B cell (primary cell): ENCODE measurements around the gene NYAP2. TPM values are rescaled to one million over a fixed set of nuclear protein-coding genes. Genes with fewer than 3 reads are reported as not detected.

Experiments
- ATAC-seq: fragments of 200-7000 bp; cut with Tn5 transposase; one replicate; pipeline ENCODE4 v1.10.0; 2021; ENCODE audit warnings: low read depth, mild to moderate bottlenecking, moderate number of reproducible peaks, moderate library complexity
- CTCF ChIA-PET: fragments of 350-600 bp; sonication (Branson Sonifier 250); formaldehyde crosslinking; loops from one replicate; lab custom pipeline; 2021; ENCODE audit warnings: antibody characterized with exemption, inconsistent platforms; lab: Charles Lee
- POLR2A ChIA-PET: fragments of 350-600 bp; sonication (Branson Sonifier 250); formaldehyde crosslinking; loops from one replicate; lab custom pipeline; 2021; ENCODE audit warnings: antibody characterized with exemption; lab: Charles Lee
- DNase-seq: peaks from one replicate; pipeline ENCODE4 v3.0.0; 2013
- H2AFZ ChIP-seq: 2 replicates; pipeline ENCODE4 v1.6.1; 2012; ENCODE audit warnings: mild to moderate bottlenecking, low read depth, low read length; ENCODE audit not compliant: insufficient read depth, poor library complexity, severe bottlenecking
- H3K27ac ChIP-seq, 2 donors: 1 replicate in 1 of 2; 2 replicates in 1 of 2; pipeline ENCODE4 v1.5.1; 2012 to 2013; ENCODE audit warnings: low read length in 2 of 2, mild to moderate bottlenecking in 2 of 2, moderate library complexity in 1 of 2
- H3K27me3 ChIP-seq, 4 experiments: fragments of 200-600 bp in 1 of 4; sonication (generic) in 1 of 4; replicated peaks in 1 of 4; 1 replicate in 2 of 4; 2 replicates in 2 of 4; pipeline versions ENCODE4 v1.6.1 to v1.7.0; 2013 to 2016; ENCODE audit warnings: low read length in 3 of 4, mild to moderate bottlenecking in 2 of 4, mixed read lengths in 1 of 4, moderate library complexity in 1 of 4; ENCODE audit not compliant: insufficient read depth in 4 of 4, control insufficient read depth in 3 of 4; ENCODE audit errors: control extremely low read depth in 1 of 4
- H3K36me3 ChIP-seq, 2 experiments: replicated peaks in 1 of 2; 1 replicate in 1 of 2; 2 replicates in 1 of 2; pipeline versions ENCODE4 v1.6.1 to v1.7.1; 2013; ENCODE audit warnings: low read length in 1 of 2; ENCODE audit not compliant: insufficient read depth in 2 of 2, control insufficient read depth in 1 of 2; ENCODE audit errors: control extremely low read depth in 1 of 2, extremely low read depth in 1 of 2
- H3K4me1 ChIP-seq, 2 donors: fragments of 200-600 bp in 1 of 2; sonication (generic) in 1 of 2; 1 replicate in 1 of 2; 2 replicates in 1 of 2; pipeline versions ENCODE4 v1.5.1 to v1.6.1; 2013 to 2017; ENCODE audit warnings: low read length in 2 of 2; ENCODE audit not compliant: control insufficient read depth in 2 of 2, insufficient read depth in 2 of 2
- H3K4me2 ChIP-seq: replicated peaks from 2 replicates; pipeline ENCODE3; 2012; ENCODE audit warnings: mild to moderate bottlenecking, low read depth, low read length; ENCODE audit not compliant: poor library complexity, severe bottlenecking
- H3K4me3 ChIP-seq, 5 experiments: fragments of 200-600 bp in 1 of 5; sonication (generic) in 1 of 5; 1 replicate in 3 of 5; 2 replicates in 2 of 5; pipeline versions ENCODE4 v1.5.1 to v1.7.0; 2011 to 2016; ENCODE audit warnings: low read length in 4 of 5, mild to moderate bottlenecking in 4 of 5, low read depth in 2 of 5, control low read depth in 1 of 5, moderate library complexity in 1 of 5; ENCODE audit not compliant: insufficient read depth in 1 of 5; ENCODE audit errors: control extremely low read depth in 1 of 5, extremely low read depth in 1 of 5
- H3K79me2 ChIP-seq: fragments of 200-600 bp; sonication (generic); one replicate; pipeline ENCODE4 v1.6.0; 2016; ENCODE audit warnings: low read length; ENCODE audit not compliant: control insufficient read depth, insufficient read depth
- H3K9ac ChIP-seq: fragments of 200-600 bp; sonication (generic); 2 replicates; pipeline ENCODE4 v1.6.1; 2017; ENCODE audit warnings: mild to moderate bottlenecking, low read length, moderate library complexity
- H3K9me3 ChIP-seq, 3 donors: one replicate each; pipeline versions ENCODE4 v1.6.1 to v1.7.1; 2013; ENCODE audit warnings: low read length in 2 of 3; ENCODE audit not compliant: control insufficient read depth in 2 of 3, insufficient read depth in 1 of 3; ENCODE audit errors: control extremely low read depth in 1 of 3
- H4K20me1 ChIP-seq: 2 replicates; pipeline ENCODE4 v1.6.0; 2012; ENCODE audit warnings: mild to moderate bottlenecking, low read length; ENCODE audit not compliant: insufficient read depth, control insufficient read depth, poor library complexity, severe bottlenecking
- H3K27ac Mint-ChIP-seq: one replicate; pipeline ENCODE4 v1.8.0; 2021; ENCODE audit warnings: mixed read lengths
- H3K27me3 Mint-ChIP-seq: one replicate; pipeline ENCODE4 v1.8.0; 2021; ENCODE audit warnings: mixed read lengths
- H3K4me1 Mint-ChIP-seq: one replicate; pipeline ENCODE4 v1.8.0; 2021; ENCODE audit warnings: mixed read lengths
- H3K4me3 Mint-ChIP-seq: one replicate; pipeline ENCODE4 v1.8.0; 2021; ENCODE audit warnings: mixed read lengths
- H3K9me3 Mint-ChIP-seq: one replicate; pipeline ENCODE4 v1.8.0; 2022; ENCODE audit warnings: mixed read lengths; ENCODE audit not compliant: insufficient read depth
- CTCF ChIP-seq: fragments of 200-600 bp; IDR thresholded peaks from one replicate; pipeline ENCODE4 v1.8.0; 2022; ENCODE audit warnings: antibody characterized with exemption, mild to moderate bottlenecking
- EZH2 ChIP-seq: IDR thresholded peaks from 2 replicates; pipeline ENCODE4 v1.6.1; 2012; ENCODE audit warnings: borderline replicate concordance, low read depth, mild to moderate bottlenecking, moderate library complexity, low read length; ENCODE audit not compliant: insufficient read depth, poor library complexity, severe bottlenecking
- WGBS: methylation state at CpG from one replicate; pipeline ENCODE4 v1.1.5; 2013; ENCODE audit warnings: missing lambda C conversion rate; ENCODE audit not compliant: insufficient coverage; 5-methylcytosine and 5-hydroxymethylcytosine counted together
- intact Hi-C: fragments of 100-400 bp; cut with micrococcal nuclease; formaldehyde crosslinking; loops from one replicate; pipeline ENCODE4 v1.10.0; 2022
- polyA plus RNA-seq: library from polyadenylated mRNA; depleted of rRNA; stranded (reverse); fragments of >200 nt; gene quantifications from 2 replicates; pipeline ENCODE4 v1.2.3, GENCODE V29; 2012
- total RNA-seq, 2 donors: library from RNA; stranded (reverse); fragments of 120-200 nt in 1 of 2; gene quantifications; 1 replicate in 1 of 2; 2 replicates in 1 of 2; pipeline versions ENCODE4 v1.2.3 to v1.2.4, GENCODE V29; 2013 to 2022

NYAP2 gene
- total and polyA plus RNA-seq, 2 donors (not counting 1 experiment from before 2014, with no cell fraction given), result 0.12 to 0.17 TPM

- H3K9me3 Mint-ChIP-seq, result no peaks in the 10 kb centered on the region
These were observed 22.6 kb downstream of the NYAP2 start for GRCh38 chr2:225422145-225422544.

GRCh38 chr2:225425284-225425683, 25.8 kb downstream of the NYAP2 start:
- ChIA-PET POLR2A (no interaction called here), CTCF (no interaction called here)
- Histone ChIP-seq H3K4me3 (no peak overlapping the region), H3K36me3 (no peaks in the 10 kb centered on the region), H3K79me2 (no peaks in the 10 kb centered on the region), H3K9me3 (no peaks in the 10 kb centered on the region), H3K4me1 (no peaks in the 10 kb centered on the region), H3K27ac (no peak overlapping the region), H2AFZ (no peak overlapping the region), H4K20me1 (no peaks in the 10 kb centered on the region), H3K4me2 (no peak overlapping the region), H3K27me3 (no peaks in the 10 kb centered on the region), H3K9ac (no peak overlapping the region)
- intact Hi-C loops, result no loop called here
- Mint-ChIP-seq H3K4me1 (no peaks in the 10 kb centered on the region), H3K9me3 (no peaks in the 10 kb centered on the region), H3K27ac (no peak overlapping the region), H3K4me3 (no peak overlapping the region), H3K27me3 (peaks cover 4% of the 10 kb centered on the region)
- DNase-seq, result no peak
- WGBS, result no CpG with 5 or more reads among the region's 1 CpG
- TF ChIP-seq EZH2, result no peak
- no peak for TF ChIP-seq CTCF
- no peak for ATAC-seq

More at GRCh38 chr2:225422145-225422544, 22.6 kb downstream of the NYAP2 start:
- Histone ChIP-seq H4K20me1 (no peaks in the 10 kb centered on the region), H3K4me1 (no peaks in the 10 kb centered on the region), H3K79me2 (no peaks in the 10 kb centered on the region), H3K4me2 (no peak overlapping the region), H2AFZ (no peak overlapping the region), H3K9me3 (no peaks in the 10 kb centered on the region), H3K36me3 (no peaks in the 10 kb centered on the region), H3K27me3 (no peaks in the 10 kb centered on the region), H3K4me3 (no peak overlapping the region), H3K27ac (no peak overlapping the region), H3K9ac (no peak overlapping the region)
- ATAC-seq (no peak), DNase-seq (no peak)
- H3K4me1 Mint-ChIP-seq, result no peaks in the 10 kb centered on the region
- H3K4me3 Mint-ChIP-seq, result no peak overlapping the region
- ChIA-PET POLR2A (no interaction called here), CTCF (no interaction called here)
- intact Hi-C loops, result no loop called here
- H3K27me3 Mint-ChIP-seq, result peaks cover 13% of the 10 kb centered on the region
- H3K27ac Mint-ChIP-seq, result no peak overlapping the region
- no peak for TF ChIP-seq CTCF
- TF ChIP-seq EZH2, result no peak
- WGBS, result no CpG with 5 or more reads among the region's 2 CpGs
